GM19351 (cell line): ENCODE results near the gene SAMD14.
A peak's percentile ranks its signal among the peaks of the same experiment; 100 is the strongest.

ENCODE experiments used
- ATAC-seq: cut with Tn5 transposase; IDR thresholded peaks from one replicate; pipeline ENCODE4 v1.9.1; 2021; ENCODE audit warnings: mild to moderate bottlenecking, moderate library complexity; ENCODE audit not compliant: unreplicated experiment

Gene SAMD14

GRCh38 chr17:50165466-50165865 is 35.5 kb upstream of the SAMD14 start:
- no peak for ATAC-seq

DNA sequence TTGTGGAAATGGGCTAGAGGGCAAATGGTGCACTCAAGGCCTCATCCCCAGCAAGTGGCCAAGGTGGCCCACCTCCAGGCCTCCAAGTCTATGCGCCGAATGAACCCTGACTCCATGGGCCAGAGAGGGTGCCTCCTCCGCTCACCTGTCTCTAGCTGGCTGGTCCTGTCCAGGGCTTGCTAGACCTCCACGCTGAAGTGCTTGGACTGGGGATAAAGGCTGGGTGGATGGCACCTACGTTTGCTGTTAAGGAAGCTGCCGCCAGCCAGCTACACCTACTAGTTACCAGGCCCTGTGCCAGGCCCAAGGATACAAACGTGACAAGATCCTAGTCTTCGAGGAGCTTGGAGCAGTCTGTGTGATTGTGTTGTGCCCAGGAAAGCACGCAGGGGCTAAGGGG is 35.1 kb upstream of the SAMD14 start:
- ATAC-seq, result no peak

- no peak for ATAC-seq
Measured at GRCh38 chr17:50164697-50164988, 34.7 kb upstream of the SAMD14 start.

DNA sequence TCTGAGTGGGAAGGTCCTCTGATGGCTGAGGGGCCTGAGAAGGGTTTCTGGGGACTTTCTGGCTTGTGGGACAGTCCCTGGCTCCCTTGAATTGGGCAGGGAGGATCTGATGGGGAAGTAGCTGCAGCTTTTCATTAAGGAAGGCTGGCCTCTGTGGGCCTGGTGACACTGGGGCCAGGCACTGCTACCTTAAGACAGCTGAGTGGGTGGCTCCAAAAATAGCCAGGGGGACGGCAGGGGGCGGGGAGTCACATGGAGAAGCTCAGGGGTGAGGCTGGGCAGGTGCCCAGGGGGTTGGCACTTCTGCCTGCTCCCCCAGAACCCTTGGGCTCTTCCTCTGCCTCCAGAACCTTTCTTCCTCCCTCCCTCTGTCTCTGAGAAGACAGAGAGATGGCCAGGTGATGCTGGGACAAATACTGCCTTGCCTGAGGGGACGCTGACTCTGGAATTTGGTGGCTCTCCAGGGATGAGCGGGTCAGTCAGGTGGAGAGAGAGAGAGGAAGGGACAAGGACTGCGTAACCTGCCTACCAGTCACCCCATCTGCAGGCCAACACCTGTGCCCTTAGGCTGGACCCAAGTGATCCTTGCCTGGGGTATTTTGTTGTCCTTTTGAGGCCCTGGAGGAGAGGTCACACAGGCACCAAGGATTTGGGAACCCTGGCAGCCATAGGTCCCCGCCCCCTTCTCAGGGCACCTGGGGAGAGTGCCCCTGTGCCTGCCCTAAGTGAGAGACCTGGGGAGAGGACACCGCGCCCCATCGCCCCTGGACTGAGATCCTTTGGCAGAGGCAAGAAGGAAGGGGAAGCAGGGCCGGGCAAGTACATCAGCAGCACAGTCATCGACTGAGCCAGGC is 34.1 kb upstream of the SAMD14 start:
- ATAC-seq, result no peak

- no peak for ATAC-seq
Measured at GRCh38 chr17:50162466-50163254, 32.7 kb upstream of the SAMD14 start.

- no peak for ATAC-seq
Measured at GRCh38 chr17:50161911-50162288, 31.9 kb upstream of the SAMD14 start.

DNA sequence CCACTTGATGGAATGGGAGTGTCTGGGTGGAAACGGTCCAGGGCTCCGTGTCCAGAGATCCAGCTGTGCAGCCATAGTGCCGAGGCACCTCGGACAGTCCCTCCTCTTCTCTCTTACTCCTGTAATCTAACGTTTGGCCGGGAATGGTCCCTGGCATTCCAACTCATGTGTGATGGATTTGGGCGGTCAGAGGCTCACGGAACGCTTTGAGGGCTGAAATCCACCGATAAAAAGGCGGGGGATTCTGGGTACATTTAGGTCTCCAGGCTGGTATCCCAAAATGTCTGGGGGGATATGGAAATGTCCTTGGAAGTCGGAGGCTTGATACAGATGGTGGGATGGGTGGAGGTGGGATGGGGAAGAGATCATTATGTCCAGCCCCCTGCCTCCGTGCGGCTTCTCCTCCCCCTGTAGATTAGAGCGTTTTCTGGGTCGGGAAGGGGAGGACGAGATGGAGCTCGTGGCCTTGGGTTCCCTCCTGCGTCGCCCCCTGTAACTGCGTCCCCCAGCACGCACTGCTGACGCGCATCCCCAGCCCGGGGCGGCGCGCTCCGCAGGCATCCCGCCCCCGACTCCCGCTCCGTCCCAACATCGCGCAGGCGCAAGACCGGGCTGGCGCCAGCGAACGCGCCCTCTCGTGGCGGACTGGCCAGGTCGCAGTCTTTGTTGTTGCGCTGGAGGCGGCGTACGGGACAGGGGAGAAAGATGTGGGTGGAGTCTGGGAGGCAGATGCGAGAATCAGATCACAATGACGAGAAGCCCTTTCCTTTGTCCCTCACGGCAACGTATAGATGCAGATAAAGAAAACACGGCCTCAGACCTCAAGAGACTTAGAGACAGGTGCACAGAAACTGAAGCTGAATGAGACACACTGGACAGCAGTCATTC is 31.3 kb upstream of the SAMD14 start:
- peak; percentile 86 for ATAC-seq

GRCh38 chr17:50157891-50158290 is 27.9 kb upstream of the SAMD14 start:
- no peak for ATAC-seq

- no peak for ATAC-seq
Measured at GRCh38 chr17:50155115-50155819, 25.3 kb upstream of the SAMD14 start.

- ATAC-seq, result peak; percentile 44
Measured at GRCh38 chr17:50154604-50155003, 24.6 kb upstream of the SAMD14 start.

- ATAC-seq, result no peak
Measured at GRCh38 chr17:50153650-50154575, 24.0 kb upstream of the SAMD14 start.

GRCh38 chr17:50152736-50153135 is 22.8 kb upstream of the SAMD14 start:
- no peak for ATAC-seq

DNA sequence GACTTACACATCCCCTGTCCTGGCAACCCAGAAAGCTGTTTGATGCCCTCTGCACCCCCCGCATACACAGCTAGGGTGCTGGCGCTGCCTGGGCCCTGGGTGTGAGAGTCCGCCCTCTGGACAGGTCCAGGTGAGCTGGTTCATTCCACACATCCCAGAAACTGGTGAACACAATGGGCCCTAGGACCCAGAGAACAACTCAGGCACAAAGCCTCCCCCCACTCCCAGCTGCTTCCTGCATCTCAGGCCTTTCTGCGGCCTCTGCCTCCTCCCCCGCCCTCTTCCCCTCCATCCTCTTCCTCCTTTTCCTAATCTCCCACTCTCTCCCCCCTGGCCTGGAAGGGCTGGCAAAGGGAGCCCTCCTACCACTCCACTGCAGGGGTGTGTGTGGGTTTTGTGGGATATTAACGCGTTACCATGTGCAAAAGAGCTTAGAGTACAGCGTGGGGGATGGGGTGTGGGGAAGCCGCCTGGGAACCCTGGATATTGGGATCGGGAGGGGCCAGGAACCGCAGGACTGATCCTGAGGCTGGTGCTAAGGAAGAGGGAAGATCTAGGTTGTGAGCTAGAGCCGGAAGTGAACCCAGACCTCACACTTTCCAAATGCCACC is 22.1 kb upstream of the SAMD14 start:
- no peak for ATAC-seq

DNA sequence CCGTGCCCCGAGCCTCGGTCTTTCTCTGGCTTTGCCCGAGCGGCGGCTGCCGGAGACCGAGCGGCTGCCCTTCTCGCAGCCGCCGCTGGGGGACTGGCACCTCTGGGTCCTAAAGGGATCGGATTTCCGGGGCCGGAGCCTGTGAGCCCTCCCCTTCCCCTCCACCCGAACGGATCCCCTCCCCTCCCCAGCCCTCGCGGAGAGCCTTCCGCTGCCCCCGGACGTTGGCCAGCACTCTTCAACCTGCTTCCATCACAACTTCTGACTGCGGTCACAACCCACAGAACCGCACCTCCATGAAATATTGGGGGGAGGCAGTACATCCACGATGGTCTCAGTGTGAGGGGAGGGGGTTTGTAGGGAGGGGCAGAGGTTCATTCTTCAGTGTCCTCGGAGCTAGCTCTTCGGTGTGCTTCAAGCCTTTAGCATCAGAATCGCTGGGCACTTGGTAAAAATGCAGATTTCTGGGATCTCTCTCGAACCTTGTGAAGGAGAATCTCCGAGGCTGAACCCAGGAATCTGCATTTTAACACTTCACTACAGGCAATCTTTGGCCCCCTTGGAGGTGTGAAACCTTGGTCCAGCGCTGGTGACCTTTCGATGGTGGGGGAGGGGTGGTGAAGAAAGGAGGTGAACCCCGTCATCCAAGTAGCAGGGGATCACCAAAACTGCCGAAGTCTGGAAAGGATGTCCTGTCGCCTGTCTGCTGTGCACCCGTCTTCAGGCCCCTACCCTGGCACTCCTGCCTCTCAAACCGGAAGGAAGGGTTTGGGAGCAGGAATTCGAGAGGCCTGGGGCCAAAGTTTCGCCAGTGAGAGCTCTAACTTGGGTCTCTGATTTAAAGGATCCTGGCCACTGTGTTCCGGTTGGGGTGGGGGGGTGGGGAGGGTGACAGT is 21.3 kb upstream of the SAMD14 start:
- peak; percentile 46 for ATAC-seq

GRCh38 chr17:50150354-50151040 is 20.5 kb upstream of the SAMD14 start, which contains the start of gene PPP1R9B:
Gene PPP1R9B, minus strand, starts transcription at chr17:50150677. Its CDS starts 164 bp downstream, at chr17:50150513.
- no peak for ATAC-seq

- no peak for ATAC-seq
Measured at GRCh38 chr17:50149417-50150353, 19.7 kb upstream of the SAMD14 start.

- ATAC-seq, result no peak
Measured at GRCh38 chr17:50149091-50149416, 19.1 kb upstream of the SAMD14 start.
